HCT116 (cell line): ENCODE results near the gene CRISP2. TPM values are rescaled to one million over a fixed set of nuclear protein-coding genes. Genes with fewer than 3 reads are reported as not detected.

Experiments used
- ATAC-seq: fragments of 200-7000 bp; cut with Tn5 transposase; 2 replicates; pipeline ENCODE4 v1.9.1; 2020; ENCODE audit warnings: mild to moderate bottlenecking, moderate library complexity
- BruUV-seq: library from RNA; stranded (reverse); fragments of 400-500 nt; replicated peaks from 2 replicates; lab custom pipeline; 2021; lab: Mats Ljungman, UMichigan
- CTCF ChIA-PET: fragments of 300-600 bp; sonication (Branson Sonifier 250); formaldehyde crosslinking; loops from one replicate; lab custom pipeline; 2021; ENCODE audit warnings: antibody characterized with exemption; lab: Charles Lee
- POLR2A ChIA-PET: fragments of 300-600, 350-600 bp; sonication (Branson Sonifier 250); formaldehyde crosslinking; loops from one replicate; lab custom pipeline; 2021; ENCODE audit warnings: antibody characterized with exemption; lab: Charles Lee
- RAD21 ChIA-PET, 2 experiments: fragments of 300-600 bp; sonication (Branson Sonifier 250); formaldehyde crosslinking; loops; one replicate each; lab custom pipeline; 2023; ENCODE audit warnings: low total read pairs in 2 of 2; ENCODE audit not compliant: uncharacterized antibody in 2 of 2, unreplicated experiment in 2 of 2, low non-redundant PET in 1 of 2; lab: Charles Lee
- DNase-seq: peaks from one replicate; pipeline ENCODE4 v3.0.0-alpha.2; 2010; ENCODE audit warnings: low read depth, low spot score
- H2AFZ ChIP-seq: fragments of 200-600 bp; shearing (Covaris generic), sonication (generic); 2 replicates; pipeline ENCODE4 v1.6.1; 2017; ENCODE audit warnings: low read depth, mixed run types, mixed read lengths, antibody characterized with exemption, low read length; ENCODE audit not compliant: poor library complexity, severe bottlenecking
- H3K27ac ChIP-seq: 2 replicates; pipeline ENCODE4 v1.5.1; 2012; ENCODE audit warnings: low read depth, low read length
- H3K27me3 ChIP-seq: fragments of 200-600 bp; sonication (generic); 2 replicates; pipeline ENCODE4 v1.6.1; 2016; ENCODE audit warnings: mixed run types, low read length, mixed read lengths; ENCODE audit not compliant: insufficient read depth
- H3K36me3 ChIP-seq, 2 experiments: fragments of 200-500 bp in 1 of 2; fragments of 200-600 bp in 1 of 2; sonication (Bioruptor generic) in 1 of 2; sonication (generic) in 1 of 2; 2 replicates each; pipeline versions ENCODE4 v1.5.1 to v1.6.1; 2014 to 2016; ENCODE audit warnings: low read length in 2 of 2, inconsistent platforms in 1 of 2, mixed read lengths in 1 of 2, mixed run types in 1 of 2; ENCODE audit not compliant: insufficient read depth in 2 of 2, control insufficient read depth in 1 of 2
- H3K4me1 ChIP-seq, 2 experiments: fragments of 200-600 bp in 1 of 2; sonication (generic) in 1 of 2; 2 replicates each; pipeline versions ENCODE4 v1.5.1 to v1.6.1; 2012 to 2017; ENCODE audit warnings: low read length in 2 of 2, inconsistent platforms in 1 of 2, mild to moderate bottlenecking in 1 of 2, mixed read lengths in 1 of 2, mixed run types in 1 of 2, moderate library complexity in 1 of 2; ENCODE audit not compliant: insufficient read depth in 2 of 2, control insufficient read depth in 1 of 2
- H3K4me2 ChIP-seq: fragments of 200-600 bp; sonication (generic); 2 replicates; pipeline ENCODE4 v1.6.1; 2017; ENCODE audit warnings: mixed run types, low read length, mixed read lengths
- H3K4me3 ChIP-seq, 2 experiments: fragments of 200-600 bp in 1 of 2; sonication (generic) in 1 of 2; replicated peaks in 1 of 2; 2 replicates each; pipeline ENCODE4 v1.5.1; 2011 to 2016; ENCODE audit warnings: low read length in 2 of 2, control low read depth in 1 of 2, low read depth in 1 of 2, mild to moderate bottlenecking in 1 of 2, mixed read lengths in 1 of 2, mixed run types in 1 of 2
- H3K79me2 ChIP-seq: fragments of 200-600 bp; sonication (generic); 2 replicates; pipeline ENCODE4 v1.6.1; 2017; ENCODE audit warnings: mild to moderate bottlenecking, mixed run types, low read length, moderate library complexity, mixed read lengths; ENCODE audit not compliant: insufficient read depth
- H3K9ac ChIP-seq: fragments of 200-600 bp; sonication (generic); 2 replicates; pipeline ENCODE4 v1.6.1; 2016; ENCODE audit warnings: low read length, mixed read lengths
- H3K9me2 ChIP-seq: fragments of 200-600 bp; sonication (generic), shearing (Covaris generic); 2 replicates; pipeline ENCODE4 v1.6.1; 2017; ENCODE audit warnings: mixed run types, mild to moderate bottlenecking, moderate library complexity; ENCODE audit not compliant: insufficient read depth
- H3K9me3 ChIP-seq, 2 experiments: fragments of 200-500 bp in 1 of 2; fragments of 200-600 bp in 1 of 2; sonication (Bioruptor generic) in 1 of 2; sonication (generic) in 1 of 2; 2 replicates each; pipeline ENCODE4 v1.6.1; 2014 to 2017; ENCODE audit warnings: low read length in 2 of 2, mixed read lengths in 2 of 2, inconsistent platforms in 1 of 2, low read depth in 1 of 2, mild to moderate bottlenecking in 1 of 2, mixed run types in 1 of 2, moderate library complexity in 1 of 2; ENCODE audit not compliant: control insufficient read depth in 1 of 2, insufficient read depth in 1 of 2
- H4K20me1 ChIP-seq: fragments of 200-600 bp; sonication (generic), shearing (Covaris generic); 2 replicates; pipeline ENCODE4 v1.6.1; 2017; ENCODE audit warnings: mixed run types, mild to moderate bottlenecking, moderate library complexity; ENCODE audit not compliant: insufficient read depth
- ATF3 ChIP-seq: IDR thresholded peaks from 2 replicates; pipeline ENCODE4 v1.6.1; 2012
- CBX3 ChIP-seq: IDR thresholded peaks from 2 replicates; pipeline ENCODE4 v1.6.1; 2012; ENCODE audit warnings: low read depth
- EGR1 ChIP-seq: IDR thresholded peaks from 2 replicates; pipeline ENCODE4 v1.6.1; 2012; ENCODE audit warnings: low read depth
- ELF1 ChIP-seq: IDR thresholded peaks from 2 replicates; pipeline ENCODE4 v1.6.1; 2012; ENCODE audit warnings: low read depth, borderline replicate concordance
- EZH2 ChIP-seq: fragments of 200-600 bp; sonication (generic); IDR thresholded peaks from 2 replicates; pipeline ENCODE4 v1.6.1; 2017; ENCODE audit warnings: antibody characterized with exemption, mixed run types
- EZH2phosphoT487 ChIP-seq: fragments of 200-600 bp; IDR thresholded peaks from 2 replicates; pipeline ENCODE4 v1.6.1; 2018; ENCODE audit warnings: antibody characterized with exemption, borderline replicate concordance
- FOSL1 ChIP-seq: IDR thresholded peaks from 2 replicates; pipeline ENCODE4 v1.6.1; 2012; ENCODE audit warnings: low read depth
- MAX ChIP-seq: IDR thresholded peaks from 2 replicates; pipeline ENCODE4 v1.6.1; 2012
- POLR2A ChIP-seq: IDR thresholded peaks from 2 replicates; pipeline ENCODE4 v1.7.0; 2011; ENCODE audit warnings: borderline replicate concordance; ENCODE audit not compliant: insufficient read depth, insufficient read length; ENCODE audit errors: extremely low read depth
- POLR2AphosphoS5 ChIP-seq: IDR thresholded peaks from 2 replicates; pipeline ENCODE4 v1.6.1; 2011; ENCODE audit warnings: mild to moderate bottlenecking, low read depth, low read length, moderate library complexity
- RAD21 ChIP-seq: IDR thresholded peaks from 2 replicates; pipeline ENCODE4 v1.6.1; 2012; ENCODE audit warnings: low read depth, mild to moderate bottlenecking
- SIN3A ChIP-seq: IDR thresholded peaks from 2 replicates; pipeline ENCODE4 v1.6.1; 2012; ENCODE audit warnings: low read depth
- YY1 ChIP-seq: IDR thresholded peaks from 2 replicates; pipeline ENCODE4 v1.6.1; 2011; ENCODE audit warnings: low read length, low read depth, moderate library complexity, mild to moderate bottlenecking; ENCODE audit not compliant: insufficient replicate concordance; ENCODE audit errors: extremely low read depth
- ZFX ChIP-seq: fragments of 450-650 bp; IDR thresholded peaks from 2 replicates; pipeline ENCODE4 v1.6.1; 2017
- intact Hi-C: fragments of 100-400 bp; cut with micrococcal nuclease; formaldehyde crosslinking; loops from 2 replicates; pipeline ENCODE4 v1.10.0; 2022
- total RNA-seq: library from RNA; stranded (reverse); gene quantifications from one replicate; pipeline ENCODE4 v1.2.1, GENCODE V29; 2021; ENCODE audit not compliant: unreplicated experiment
- TF ChIP-seq, protein P1 (sequence below): IDR thresholded peaks from 2 replicates; pipeline ENCODE4 v1.6.1; 2012; ENCODE audit warnings: low read depth

CRISP2 gene
- total RNA-seq, 1 experiment from 2014 or later: not detected

DNA sequence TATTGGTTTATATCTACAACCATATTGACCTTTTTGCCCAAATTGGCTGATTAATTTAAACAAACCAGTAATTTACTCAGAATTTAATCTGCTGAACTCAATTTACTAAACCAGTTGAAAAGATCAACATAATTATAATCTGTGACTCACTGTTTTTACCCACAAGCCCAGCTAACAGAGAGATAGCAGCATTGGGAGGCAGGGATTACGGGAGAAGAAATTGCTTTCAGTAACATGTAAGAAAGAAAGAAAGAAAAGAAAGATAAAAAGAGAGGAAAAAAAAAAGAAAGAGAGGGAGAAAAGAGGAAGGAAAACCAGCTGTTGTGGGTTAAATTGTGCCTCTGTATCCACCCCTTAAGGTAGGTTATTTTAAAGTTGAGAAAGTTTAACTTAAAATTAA is 63.4 kb downstream of the CRISP2 start:
- H4K20me1 ChIP-seq: no peaks in the 10 kb centered on the region
- ATAC-seq (no peak), DNase-seq (no peak)
- intact Hi-C loops: no loop called here
- no TSS peak for BruUV-seq
- H3K4me2 ChIP-seq: no peak overlapping the region
- no peak overlapping the region for H3K9ac ChIP-seq
- CTCF ChIA-PET: no interaction called here
- RAD21 ChIA-PET: no interaction called here
- POLR2A ChIA-PET: no interaction called here
- H3K27ac ChIP-seq: no peak overlapping the region
- no peaks in the 10 kb centered on the region for H3K9me2 ChIP-seq
- no peaks in the 10 kb centered on the region for H3K4me1 ChIP-seq
- no peaks in the 10 kb centered on the region for H3K9me3 ChIP-seq
- no peaks in the 10 kb centered on the region for H3K36me3 ChIP-seq
- H3K4me3 ChIP-seq: no peak overlapping the region
- TF ChIP-seq POLR2AphosphoS5: no peak
- no peak for TF ChIP-seq FOSL1
- no peak for TF ChIP-seq CBX3
- TF ChIP-seq EZH2: no peak
- TF ChIP-seq MAX: no peak
- TF ChIP-seq SIN3A: no peak
- TF ChIP-seq YY1: no peak
- no peak for TF ChIP-seq EGR1
- H3K27me3 ChIP-seq: no peaks in the 10 kb centered on the region
- no peaks in the 10 kb centered on the region for H3K79me2 ChIP-seq
- H2AFZ ChIP-seq: no peak overlapping the region

GRCh38 chr6:49648036-49648435 is 65.3 kb downstream of the CRISP2 start:
- H3K79me2 ChIP-seq: no peaks in the 10 kb centered on the region
- no peaks in the 10 kb centered on the region for H3K9me3 ChIP-seq
- no peaks in the 10 kb centered on the region for H3K36me3 ChIP-seq
- H3K27ac ChIP-seq: no peak overlapping the region
- POLR2A ChIA-PET: no interaction called here
- TF ChIP-seq CBX3: no peak
- TF ChIP-seq ELF1: no peak
- no peak for TF ChIP-seq EZH2
- TF ChIP-seq MAX: no peak
- no peak for TF ChIP-seq ATF3
- TF ChIP-seq RAD21: no peak
- no peak for TF ChIP-seq ZFX
- TF ChIP-seq POLR2A: no peak
- TF ChIP-seq, protein P1, sequence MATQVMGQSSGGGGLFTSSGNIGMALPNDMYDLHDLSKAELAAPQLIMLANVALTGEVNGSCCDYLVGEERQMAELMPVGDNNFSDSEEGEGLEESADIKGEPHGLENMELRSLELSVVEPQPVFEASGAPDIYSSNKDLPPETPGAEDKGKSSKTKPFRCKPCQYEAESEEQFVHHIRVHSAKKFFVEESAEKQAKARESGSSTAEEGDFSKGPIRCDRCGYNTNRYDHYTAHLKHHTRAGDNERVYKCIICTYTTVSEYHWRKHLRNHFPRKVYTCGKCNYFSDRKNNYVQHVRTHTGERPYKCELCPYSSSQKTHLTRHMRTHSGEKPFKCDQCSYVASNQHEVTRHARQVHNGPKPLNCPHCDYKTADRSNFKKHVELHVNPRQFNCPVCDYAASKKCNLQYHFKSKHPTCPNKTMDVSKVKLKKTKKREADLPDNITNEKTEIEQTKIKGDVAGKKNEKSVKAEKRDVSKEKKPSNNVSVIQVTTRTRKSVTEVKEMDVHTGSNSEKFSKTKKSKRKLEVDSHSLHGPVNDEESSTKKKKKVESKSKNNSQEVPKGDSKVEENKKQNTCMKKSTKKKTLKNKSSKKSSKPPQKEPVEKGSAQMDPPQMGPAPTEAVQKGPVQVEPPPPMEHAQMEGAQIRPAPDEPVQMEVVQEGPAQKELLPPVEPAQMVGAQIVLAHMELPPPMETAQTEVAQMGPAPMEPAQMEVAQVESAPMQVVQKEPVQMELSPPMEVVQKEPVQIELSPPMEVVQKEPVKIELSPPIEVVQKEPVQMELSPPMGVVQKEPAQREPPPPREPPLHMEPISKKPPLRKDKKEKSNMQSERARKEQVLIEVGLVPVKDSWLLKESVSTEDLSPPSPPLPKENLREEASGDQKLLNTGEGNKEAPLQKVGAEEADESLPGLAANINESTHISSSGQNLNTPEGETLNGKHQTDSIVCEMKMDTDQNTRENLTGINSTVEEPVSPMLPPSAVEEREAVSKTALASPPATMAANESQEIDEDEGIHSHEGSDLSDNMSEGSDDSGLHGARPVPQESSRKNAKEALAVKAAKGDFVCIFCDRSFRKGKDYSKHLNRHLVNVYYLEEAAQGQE: no peak
- TF ChIP-seq FOSL1: no peak
- TF ChIP-seq EZH2phosphoT487: no peak
- TF ChIP-seq, all 23 proteins: peak for 0
- Histone ChIP-seq H4K20me1 (no peaks in the 10 kb centered on the region), H3K9me2 (no peaks in the 10 kb centered on the region), H2AFZ (no peak overlapping the region), H3K27me3 (no peaks in the 10 kb centered on the region), H3K9ac (no peak overlapping the region), H3K4me3 (no peak overlapping the region), H3K4me1 (no peaks in the 10 kb centered on the region), H3K4me2 (no peak overlapping the region)
- DNase-seq (no peak), ATAC-seq (no peak)
- RAD21 ChIA-PET: no interaction called here
- intact Hi-C loops: no loop called here
- BruUV-seq: no TSS peak
- CTCF ChIA-PET: no interaction called here
